CMK (cell line): ENCODE results near the gene TENT5C.
A peak's percentile ranks its signal among the peaks of the same experiment; 100 is the strongest.
"Not testable (repeated sequence)": the region's sequence is repeated elsewhere in the genome, so short reads cannot be mapped to it uniquely, and the experiment has no call there.

Experiments used
- DNase-seq: peaks from one replicate; pipeline ENCODE4 v3.0.0-alpha.2; 2010; ENCODE audit warnings: low read depth

The TENT5C gene

GRCh38 chr1:117605774-117606648 is at the start of gene TENT5C:
Gene TENT5C, plus strand, starts transcription at chr1:117606048. Its CDS starts 16,821 bp downstream, at chr1:117622869.
- DNase-seq = peak; percentile 86

GRCh38 chr1:117556341-117556740 is 49.5 kb upstream of the TENT5C start:
- DNase-seq = no peak

- no peak for DNase-seq
Measured at GRCh38 chr1:117556976-117557375, 48.9 kb upstream of the TENT5C start.

- not testable (repeated sequence) for DNase-seq
Measured at GRCh38 chr1:117558451-117558850, 47.4 kb upstream of the TENT5C start.

- DNase-seq = no peak
Measured at GRCh38 chr1:117559139-117559538, 46.7 kb upstream of the TENT5C start.

- no peak for DNase-seq
Measured at GRCh38 chr1:117559985-117560384, 45.9 kb upstream of the TENT5C start.

GRCh38 chr1:117561071-117561470 is 44.8 kb upstream of the TENT5C start:
- no peak for DNase-seq

GRCh38 chr1:117561551-117561950 is 44.3 kb upstream of the TENT5C start:
- DNase-seq = no peak

GRCh38 chr1:117562581-117563491 is 43.0 kb upstream of the TENT5C start:
- DNase-seq = no peak

GRCh38 chr1:117563492-117563875 is 42.4 kb upstream of the TENT5C start:
- DNase-seq = no peak

- no peak for DNase-seq
Measured at GRCh38 chr1:117564227-117565075, 41.4 kb upstream of the TENT5C start.

GRCh38 chr1:117565076-117565556 is 40.7 kb upstream of the TENT5C start:
- no peak for DNase-seq

GRCh38 chr1:117565745-117566455 is 39.9 kb upstream of the TENT5C start:
- no peak for DNase-seq

GRCh38 chr1:117566556-117566955 is 39.3 kb upstream of the TENT5C start:
- DNase-seq = no peak

- DNase-seq = no peak
Measured at GRCh38 chr1:117567435-117567834, 38.4 kb upstream of the TENT5C start.

GRCh38 chr1:117567976-117568375 is 37.9 kb upstream of the TENT5C start:
- DNase-seq = no peak

GRCh38 chr1:117568999-117569398 is 36.8 kb upstream of the TENT5C start:
- no peak for DNase-seq

- DNase-seq = no peak
Measured at GRCh38 chr1:117569856-117570255, 36.0 kb upstream of the TENT5C start.

GRCh38 chr1:117570988-117571409 is 34.8 kb upstream of the TENT5C start:
- no peak for DNase-seq

- no peak for DNase-seq
Measured at GRCh38 chr1:117571496-117571895, 34.4 kb upstream of the TENT5C start.

GRCh38 chr1:117572546-117572945 is 33.3 kb upstream of the TENT5C start:
- DNase-seq = no peak
